Ovary (tissue), 9 donors: ENCODE results near the gene PRR19. TPM values are rescaled to one million over a fixed set of nuclear protein-coding genes. Genes with fewer than 3 reads are reported as not detected.

Experiments used
- DNase-seq, 5 donors: peaks; one replicate each; pipeline ENCODE4 v3.0.0-alpha.2; 2019 to 2020
- H3K27ac ChIP-seq, 2 donors: fragments of 200-600 bp; one replicate each; pipeline versions ENCODE4 v1.5.1 to v1.8.0; 2019 to 2022
- H3K27me3 ChIP-seq: fragments of 200-600 bp; one replicate; pipeline ENCODE4 v1.8.0; 2022
- H3K36me3 ChIP-seq: fragments of 200-600 bp; sonication (generic); one replicate; pipeline ENCODE4 v1.5.1; 2019
- H3K4me1 ChIP-seq: one replicate; pipeline ENCODE4 v1.8.1; 2013; ENCODE audit warnings: mild to moderate bottlenecking, moderate library complexity; ENCODE audit not compliant: insufficient read depth
- H3K4me3 ChIP-seq: fragments of 200-600 bp; sonication (generic); one replicate; pipeline ENCODE4 v1.5.1; 2017
- H3K9me3 ChIP-seq, 2 donors: fragments of 200-600 bp in 1 of 2; sonication (generic) in 1 of 2; one replicate each; pipeline versions ENCODE4 v1.5.1 to v1.8.1; 2013 to 2019; ENCODE audit warnings: mild to moderate bottlenecking in 1 of 2, moderate library complexity in 1 of 2
- CTCF ChIP-seq, 3 donors: fragments of 450-650 bp in 2 of 3; fragments of 200-600 bp in 1 of 3; IDR thresholded peaks; one replicate each; pipeline versions ENCODE4 v1.5.1 to v1.8.0; 2016 to 2022; ENCODE audit warnings: antibody characterized with exemption in 3 of 3, mild to moderate bottlenecking in 1 of 3
- EP300 ChIP-seq: sonication (generic); formaldehyde crosslinking; IDR thresholded peaks from one replicate; pipeline ENCODE4 v1.6.1; 2017; ENCODE audit warnings: antibody characterized with exemption
- POLR2A ChIP-seq: fragments of 450-650 bp; IDR thresholded peaks from one replicate; pipeline ENCODE4 v1.6.1; 2017; ENCODE audit warnings: antibody characterized with exemption, mild to moderate bottlenecking, moderate library complexity
- whole genome bisulfite sequencing, 3 donors: extraction: QIAGEN DNeasy Blood & Tissue Kit in 1 of 3; methylation state at CpG; one replicate each; pipeline versions ENCODE4 v1.1.5 to v1.1.7; 2013 to 2017; 5-methylcytosine and 5-hydroxymethylcytosine counted together
- intact Hi-C, 4 donors: fragments of 100-400 bp; cut with DNase I; formaldehyde crosslinking; loops; one replicate each; pipeline versions ENCODE4 v1.11.0 to v1.15.1; 2022 to 2023
- polyA plus RNA-seq, 2 donors: library from polyadenylated mRNA; stranded (reverse); fragments of 200-250 nt in 1 of 2; fragments of 350-450 nt in 1 of 2; fragmentation: Illumina TruSeq in 1 of 2; extraction: RNeasy Lipid Tissue Mini Kit (QIAGEN cat#74804) in 1 of 2; gene quantifications; one replicate each; pipeline ENCODE4 v1.2.3, GENCODE V29; 2013 to 2014
- total RNA-seq, 7 donors: library from RNA; depleted of rRNA in 2 of 7; stranded (reverse); fragments of >200 nt in 2 of 7; fragmentation: NEBNext Ultra II Directional in 3 of 7; extraction: Animal tissue kit (Norgen Biotek cat#: 25700) in 3 of 7; gene quantifications; one replicate each; pipeline versions ENCODE4 v1.1.0 to v1.2.4, GENCODE V29; 2016 to 2023
- donor health status: DM: no; HTN: no; CAD: no; lungs with moderate emphysema.
- donor health status: DM: no; HTN: no; CAD: no.
- donor health status: Bipolar disorder and iron deficiency.
- donor health status: DM: yes; HTN: yes; CAD: no.
- donor health status: DM: no; HTN: no; CAD: no.
- donor health status: DM: yes; HTN: yes; CAD: no.

The PRR19 gene
- total and polyA plus RNA-seq, 9 donors: 0.58 to 2.9 (median 0.77) TPM; not detected in 2

- WGBS, 3 donors: 86 to 90% (median 88%) methylated on average over 22 of the region's 22 CpGs
- Histone ChIP-seq H3K4me3 (no peak overlapping the region), H3K27me3 (no peaks in the 10 kb centered on the region), H3K36me3 (no peaks in the 10 kb centered on the region), H3K27ac (no peak overlapping the region), H3K4me1 (peaks cover 4% of the 10 kb centered on the region), H3K9me3 (no peaks in the 10 kb centered on the region)
- intact Hi-C loops: no loop called here
- TF ChIP-seq POLR2A: no peak
- no peak for TF ChIP-seq CTCF (IDR thresholded peaks at IDR 0.05)
- no peak for TF ChIP-seq EP300
- peak in 3 of 5 donors; percentile 20 to 42 (median 23) for DNase-seq
Measured at GRCh38 chr19:42274065-42274682, 27.8 kb upstream of the PRR19 start.

GRCh38 chr19:42275103-42275502, 26.8 kb upstream of the PRR19 start:
- no peaks in the 10 kb centered on the region for H3K27me3 ChIP-seq
- intact Hi-C loops: no loop called here
- no peak overlapping the region for H3K27ac ChIP-seq

GRCh38 chr19:42275517-42275916, 26.4 kb upstream of the PRR19 start:
- H3K27me3 ChIP-seq: no peaks in the 10 kb centered on the region
- 85 to 90% (median 88%) methylated on average over 3 of the region's 3 CpGs for WGBS, 3 donors
- no peak for DNase-seq
- H3K27ac ChIP-seq: no peak overlapping the region
- no peak for TF ChIP-seq CTCF (IDR thresholded peaks at IDR 0.05)
- no peak for TF ChIP-seq POLR2A
- TF ChIP-seq EP300: no peak
- intact Hi-C loops: no loop called here
- peaks cover 7% of the 10 kb centered on the region for H3K4me1 ChIP-seq
- H3K9me3 ChIP-seq: no peaks in the 10 kb centered on the region
- H3K4me3 ChIP-seq: no peak overlapping the region
- H3K36me3 ChIP-seq: no peaks in the 10 kb centered on the region

More at GRCh38 chr19:42275103-42275502, 26.8 kb upstream of the PRR19 start:
- Histone ChIP-seq H3K36me3 (no peaks in the 10 kb centered on the region), H3K4me1 (peaks cover 8% of the 10 kb centered on the region), H3K9me3 (no peaks in the 10 kb centered on the region), H3K4me3 (no peak overlapping the region)
- 60 to 64% (median 62%) methylated on average over 7 of the region's 7 CpGs for WGBS, 3 donors
- DNase-seq: peak in 2 of 5 donors; percentile 24 to 35
- no peak for TF ChIP-seq CTCF (IDR thresholded peaks at IDR 0.05)
- no peak for TF ChIP-seq EP300
- TF ChIP-seq POLR2A: no peak

GRCh38 chr19:42276284-42276683, 25.6 kb upstream of the PRR19 start:
- intact Hi-C loops: no loop called here
- 64 to 77% (median 71%) methylated on average over 3 of the region's 3 CpGs for WGBS, 3 donors
- no peak for DNase-seq
- Histone ChIP-seq H3K27ac (no peak overlapping the region), H3K36me3 (no peaks in the 10 kb centered on the region), H3K4me3 (no peak overlapping the region), H3K27me3 (no peaks in the 10 kb centered on the region), H3K4me1 (peaks cover 6% of the 10 kb centered on the region), H3K9me3 (no peaks in the 10 kb centered on the region)
- no peak for TF ChIP-seq EP300
- no peak for TF ChIP-seq CTCF (IDR thresholded peaks at IDR 0.05)
- TF ChIP-seq POLR2A: no peak
